Measurements from ENCODE around the gene METRN.
"Not testable (repeated sequence)": the region's sequence is repeated elsewhere in the genome, so short reads cannot be mapped to it uniquely, and the experiment has no call there.

The METRN gene

GRCh38 chr16:678209-678857, 36.6 kb upstream of the METRN start:
- no peak for DNase-seq

- DNase-seq = no peak
Measured at GRCh38 chr16:678858-679813, 35.8 kb upstream of the METRN start.

GRCh38 chr16:679814-680624, 34.9 kb upstream of the METRN start, which contains the start of gene STUB1:
Gene STUB1, plus strand, starts transcription at chr16:680410. Its CDS starts 116 bp downstream, at chr16:680526.
- no peak for DNase-seq

DNA sequence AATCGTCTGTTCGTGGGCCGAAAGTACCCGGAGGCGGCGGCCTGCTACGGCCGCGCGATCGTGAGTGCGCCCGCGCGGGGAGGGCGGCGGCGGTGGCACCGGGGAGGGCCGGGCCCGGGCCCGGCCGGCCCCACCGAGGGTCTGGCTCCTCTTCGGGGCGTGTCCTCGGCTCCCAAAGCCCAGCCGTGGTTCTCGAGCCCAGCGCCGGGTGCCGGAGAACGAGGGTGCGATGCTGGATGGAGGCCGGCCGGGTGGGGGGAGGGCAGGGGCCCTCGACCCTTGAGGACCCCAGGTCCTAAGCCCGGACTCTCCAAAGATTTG, 34.3 kb upstream of the METRN start:
- DNase-seq = no peak

DNA sequence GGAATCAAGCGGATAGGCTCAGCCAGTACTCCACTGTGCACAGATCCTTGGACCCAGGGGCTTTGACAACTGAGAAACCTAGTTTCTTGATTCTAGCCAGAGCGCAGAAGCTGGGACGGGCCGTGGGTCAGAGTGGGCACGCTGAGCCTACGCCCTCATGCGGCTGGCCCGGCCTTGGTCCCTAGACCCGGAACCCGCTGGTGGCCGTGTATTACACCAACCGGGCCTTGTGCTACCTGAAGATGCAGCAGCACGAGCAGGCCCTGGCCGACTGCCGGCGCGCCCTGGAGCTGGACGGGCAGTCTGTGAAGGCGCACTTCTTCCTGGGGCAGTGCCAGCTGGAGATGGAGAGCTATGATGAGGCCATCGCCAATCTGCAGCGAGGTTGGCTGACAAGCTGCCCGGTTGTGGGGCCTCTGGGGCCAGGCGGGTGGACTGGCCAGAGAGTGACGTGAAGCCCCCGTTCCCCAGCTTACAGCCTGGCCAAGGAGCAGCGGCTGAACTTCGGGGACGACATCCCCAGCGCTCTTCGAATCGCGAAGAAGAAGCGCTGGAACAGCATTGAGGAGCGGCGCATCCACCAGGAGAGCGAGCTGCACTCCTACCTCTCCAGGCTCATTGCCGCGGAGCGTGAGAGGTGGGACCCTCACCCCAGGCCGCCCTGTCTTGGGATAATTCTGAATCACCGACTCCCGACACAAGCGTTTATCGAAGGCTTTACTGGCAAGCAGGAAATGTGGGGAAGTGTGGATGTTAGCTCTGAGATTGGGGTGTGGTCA, 33.8 kb upstream of the METRN start:
- DNase-seq = no peak

DNA sequence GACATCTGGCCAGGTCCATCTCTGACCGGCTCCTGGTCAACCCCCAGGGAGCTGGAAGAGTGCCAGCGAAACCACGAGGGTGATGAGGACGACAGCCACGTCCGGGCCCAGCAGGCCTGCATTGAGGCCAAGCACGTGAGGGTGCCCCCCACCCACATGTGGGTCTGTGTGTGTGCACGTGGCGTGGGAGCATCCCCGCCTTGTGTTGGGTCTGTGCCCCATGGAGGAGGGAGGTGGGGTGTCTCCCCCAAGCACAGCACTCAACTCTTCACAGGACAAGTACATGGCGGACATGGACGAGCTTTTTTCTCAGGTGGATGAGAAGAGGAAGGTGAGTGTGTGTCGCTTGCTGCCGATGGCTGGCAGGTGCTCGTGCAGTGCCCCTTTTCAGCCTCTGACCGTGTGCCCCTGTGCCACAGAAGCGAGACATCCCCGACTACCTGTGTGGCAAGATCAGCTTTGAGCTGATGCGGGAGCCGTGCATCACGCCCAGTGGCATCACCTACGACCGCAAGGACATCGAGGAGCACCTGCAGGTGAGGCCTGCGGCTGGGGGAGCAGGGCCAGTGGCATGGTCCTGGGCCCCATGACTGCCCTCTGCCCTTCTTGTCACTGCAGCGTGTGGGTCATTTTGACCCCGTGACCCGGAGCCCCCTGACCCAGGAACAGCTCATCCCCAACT, 33.0 kb upstream of the METRN start:
- DNase-seq = no peak

DNA sequence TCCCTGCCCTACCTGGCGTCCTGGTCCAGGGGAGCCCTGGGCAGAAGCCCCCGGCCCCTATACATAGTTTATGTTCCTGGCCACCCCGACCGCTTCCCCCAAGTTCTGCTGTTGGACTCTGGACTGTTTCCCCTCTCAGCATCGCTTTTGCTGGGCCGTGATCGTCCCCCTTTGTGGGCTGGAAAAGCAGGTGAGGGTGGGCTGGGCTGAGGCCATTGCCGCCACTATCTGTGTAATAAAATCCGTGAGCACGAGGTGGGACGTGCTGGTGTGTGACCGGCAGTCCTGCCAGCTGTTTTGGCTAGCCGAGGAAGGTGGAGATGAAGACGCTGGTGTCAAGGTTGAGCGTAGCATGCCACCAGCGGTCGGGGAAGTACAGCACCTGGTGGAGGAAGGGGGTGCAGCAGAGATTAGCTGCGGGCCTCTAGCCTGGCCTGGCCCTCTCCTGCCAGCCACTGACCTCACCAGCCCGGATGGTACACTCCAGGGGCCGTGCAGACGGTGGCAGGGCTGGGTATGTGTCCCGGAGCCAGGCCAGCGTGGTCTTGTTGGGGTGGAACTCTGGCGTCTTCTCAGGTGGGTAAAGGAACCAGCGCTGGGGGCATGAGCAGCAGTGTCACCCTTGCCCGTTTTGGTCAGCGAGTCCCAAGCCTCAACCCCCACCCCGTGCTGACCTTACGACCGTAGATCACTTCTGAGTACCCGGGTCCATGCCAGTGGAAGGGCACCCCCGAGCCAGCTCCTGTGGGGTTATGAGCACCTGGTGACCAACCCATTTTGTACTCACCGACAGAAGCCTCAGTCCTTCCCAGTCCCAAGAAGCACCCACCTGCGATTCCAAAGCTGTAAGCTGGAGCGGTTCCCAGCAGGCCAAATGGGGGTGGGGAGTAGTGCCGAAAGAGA, 32.2 kb upstream of the METRN start:
- DNase-seq = no peak

- DNase-seq = no peak
Measured at GRCh38 chr16:683396-684070, 31.4 kb upstream of the METRN start.

- DNase-seq = no peak
Measured at GRCh38 chr16:684071-684794, 30.7 kb upstream of the METRN start, which contains the start of gene JMJD8. Gene JMJD8, minus strand, starts transcription at chr16:684334. Its CDS starts 15 bp downstream, at chr16:684319.

DNA sequence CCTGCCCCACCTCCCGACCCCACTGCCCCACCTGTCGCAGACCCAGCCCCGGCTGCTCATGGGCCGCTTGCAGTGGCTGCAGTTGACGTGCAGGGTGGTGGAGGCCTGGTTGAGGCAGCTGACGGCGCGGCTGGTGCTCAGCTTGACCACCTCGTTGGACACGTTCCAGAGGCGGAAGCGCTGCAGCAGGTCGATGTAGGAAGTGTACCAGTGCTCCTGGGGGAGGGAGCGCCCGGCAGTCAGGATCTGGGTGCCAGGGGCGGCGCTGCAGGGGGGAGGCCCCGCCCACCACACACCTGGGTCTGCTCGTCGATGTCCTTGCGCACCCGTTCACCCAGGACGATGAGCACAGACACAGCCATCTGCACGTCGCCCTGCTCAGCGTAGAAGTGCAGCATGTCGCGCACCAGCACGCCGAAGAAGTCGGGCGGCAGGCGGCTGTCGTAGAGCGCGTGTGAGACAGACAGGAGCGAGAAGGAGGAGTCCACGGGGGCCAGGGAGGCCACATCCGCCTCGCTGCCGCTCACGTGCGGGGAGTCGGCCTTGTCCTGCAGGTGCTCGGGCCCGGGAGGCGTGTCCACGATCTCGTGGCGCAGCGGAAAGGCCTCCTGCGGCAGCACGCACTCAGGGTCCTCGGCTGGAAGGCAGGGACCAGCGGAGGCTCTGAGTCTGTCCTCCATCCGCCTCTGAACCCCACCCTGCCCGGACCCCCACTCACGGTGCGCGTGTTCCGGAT, 29.8 kb upstream of the METRN start:
- DNase-seq = no peak

DNA sequence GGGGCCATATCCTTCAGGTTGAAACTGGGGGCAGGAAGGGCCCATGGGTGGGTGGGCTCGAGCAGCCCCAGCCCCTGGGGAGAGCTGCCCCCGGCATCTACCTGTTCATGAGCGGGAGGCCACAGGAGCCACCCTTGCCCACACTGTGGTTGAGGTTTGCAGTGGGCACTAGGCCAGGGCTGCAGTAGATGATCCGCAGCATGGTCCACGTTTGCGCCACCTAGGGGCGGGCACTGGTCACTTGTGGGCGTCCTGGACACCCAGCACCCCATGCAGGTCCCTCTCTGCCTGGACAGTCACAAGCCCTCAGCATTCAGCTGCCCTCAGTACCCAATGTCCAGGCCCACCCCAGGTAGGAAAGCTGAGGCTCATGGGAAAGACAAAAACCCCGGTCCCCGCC, 29.0 kb upstream of the METRN start:
- DNase-seq = no peak

- DNase-seq = no peak
Measured at GRCh38 chr16:686459-687260, 28.3 kb upstream of the METRN start.

GRCh38 chr16:687499-687898, 27.4 kb upstream of the METRN start:
- DNase-seq = no peak

GRCh38 chr16:689175-689897, 25.6 kb upstream of the METRN start:
- no peak for DNase-seq

- not testable (repeated sequence) for DNase-seq
Measured at GRCh38 chr16:691242-691641, 23.7 kb upstream of the METRN start.

GRCh38 chr16:692356-693108, 22.4 kb upstream of the METRN start:
- no peak for DNase-seq

All from cortex of kidney (tissue), 1 donor.